HT1080 (cell line): Measurements from ENCODE around the gene ANK2. TPM values are rescaled to one million over a fixed set of nuclear protein-coding genes. Genes with fewer than 3 reads are reported as not detected.

Experiments used
- small RNA-seq: library from RNA; depleted of rRNA; stranded (forward); fragments of <200 nt; gene quantifications from one replicate; pipeline ENCODE3, GENCODE V24; 2014
- total RNA-seq: library from RNA; depleted of rRNA; stranded (reverse); fragments of >200 nt; shearing (Covaris generic); gene quantifications from 2 replicates; pipeline ENCODE4 v1.2.3, GENCODE V29; 2014

The ANK2 gene
- total RNA-seq, 1 experiment from 2014 or later = 12.1 TPM

Small RNA genes within 50 kb of the gene (small RNA-seq; reads per million reads assigned to genes)
- not detected for gene MIR8082
- gene RN7SL184P = not detected
- gene RNU1-138P = not detected
